HepG2 (cell line): ENCODE measurements around the gene ACSS2. TPM values are rescaled to one million over a fixed set of nuclear protein-coding genes. Genes with fewer than 3 reads are reported as not detected.

Source experiments
- ATAC-seq: fragments of 200-7000 bp; cut with Tn5 transposase; 3 replicates; pipeline ENCODE4 v1.9.1; 2020; ENCODE audit warnings: mild to moderate bottlenecking, moderate library complexity
- BruUV-seq: library from RNA; stranded (reverse); fragments of 400-500 nt; replicated peaks from 2 replicates; lab custom pipeline; 2021; lab: Mats Ljungman, UMichigan
- CTCF ChIA-PET: fragments of 300-600 bp; formaldehyde crosslinking; extraction: SDS; loops from one replicate; lab custom pipeline; 2021; ENCODE audit warnings: low total read pairs, inconsistent platforms, low intra/inter-chr PET ratio; lab: Yijun Ruan, JAX
- POLR2A ChIA-PET: fragments of 350-600 bp; sonication (Branson Sonifier 250); formaldehyde crosslinking; loops from one replicate; lab custom pipeline; 2020; ENCODE audit warnings: antibody characterized with exemption, inconsistent platforms; lab: Yijun Ruan, JAX
- DNase-seq: peaks from one replicate; pipeline ENCODE4 v3.0.0-alpha.2; 2015; ENCODE audit warnings: low spot score
- FAIRE-seq: peaks from 3 replicates; lab custom pipeline; 2011; peaks lifted over from hg19 to GRCh38; lab: Jason Lieb, UNC
- H2AFZ ChIP-seq: one replicate; pipeline ENCODE4 v1.6.1; 2011; ENCODE audit warnings: low read length, inconsistent platforms
- H3K27ac ChIP-seq: fragments of 300-600 bp; 3 replicates; pipeline ENCODE4 v1.8.0; 2011; ENCODE audit warnings: mixed run types, mild to moderate bottlenecking, mixed read lengths, low read length, inconsistent platforms; ENCODE audit not compliant: insufficient read depth; ENCODE audit errors: extremely low read length
- H3K27me3 ChIP-seq, 2 experiments: fragments of 200-600 bp in 1 of 2; 2 replicates in 1 of 2; 3 replicates in 1 of 2; pipeline versions ENCODE4 v1.6.0 to v1.8.0; 2011; ENCODE audit warnings: low read length in 2 of 2, mild to moderate bottlenecking in 2 of 2, moderate library complexity in 2 of 2, inconsistent platforms in 1 of 2; ENCODE audit not compliant: insufficient read depth in 2 of 2, control insufficient read depth in 1 of 2
- H3K36me3 ChIP-seq, 2 experiments: fragments of 200-600 bp in 1 of 2; replicated peaks in 1 of 2; 2 replicates in 1 of 2; 3 replicates in 1 of 2; pipeline versions ENCODE4 v1.5.1 to v1.8.0; 2011; ENCODE audit warnings: low read length in 2 of 2, inconsistent platforms in 1 of 2; ENCODE audit not compliant: insufficient read depth in 2 of 2, control insufficient read depth in 1 of 2
- H3K4me1 ChIP-seq: 2 replicates; pipeline ENCODE4 v1.5.1; 2012; ENCODE audit warnings: low read length, inconsistent platforms; ENCODE audit not compliant: insufficient read depth
- H3K4me2 ChIP-seq: 2 replicates; pipeline ENCODE4 v1.6.0; 2011; ENCODE audit warnings: low read depth, low read length, inconsistent platforms
- H3K4me3 ChIP-seq, 3 experiments: fragments of 200-600 bp in 1 of 3; sonication (generic), shearing (Covaris generic) in 1 of 3; replicated peaks in 1 of 3; 2 replicates each; pipeline ENCODE4 v1.5.1; 2011 to 2016; ENCODE audit warnings: low read length in 3 of 3, inconsistent platforms in 2 of 3, low read depth in 2 of 3, mild to moderate bottlenecking in 2 of 3, control low read depth in 1 of 3, mixed read lengths in 1 of 3; ENCODE audit not compliant: insufficient read depth in 1 of 3
- H3K79me2 ChIP-seq: one replicate; pipeline ENCODE4 v1.6.1; 2011; ENCODE audit warnings: low read length, inconsistent platforms; ENCODE audit not compliant: insufficient read depth
- H3K9ac ChIP-seq: 2 replicates; pipeline ENCODE4 v1.6.0; 2011; ENCODE audit warnings: mild to moderate bottlenecking, low read depth, low read length, inconsistent platforms; ENCODE audit not compliant: insufficient read depth
- H3K9me3 ChIP-seq: 2 replicates; pipeline ENCODE4 v1.5.1; 2012; ENCODE audit warnings: mild to moderate bottlenecking, low read length
- H4K20me1 ChIP-seq: 2 replicates; pipeline ENCODE4 v1.6.0; 2011; ENCODE audit warnings: inconsistent platforms, mild to moderate bottlenecking, low read length, moderate library complexity; ENCODE audit not compliant: insufficient read depth
- GLMP ChIP-seq: sonication (generic); formaldehyde crosslinking; IDR thresholded peaks from 2 replicates; pipeline ENCODE4 v1.9.0; 2021; ENCODE audit warnings: missing genetic modification reagents, mild to moderate bottlenecking, borderline replicate concordance
- HCFC1 ChIP-seq: fragments of 150-350 bp; IDR thresholded peaks from 2 replicates; pipeline ENCODE4 v1.6.1; 2014; ENCODE audit warnings: low read depth, low read length
- MIER3 ChIP-seq: IDR thresholded peaks from 2 replicates; pipeline ENCODE4 v1.6.1; 2016; ENCODE audit warnings: missing compliant biosample characterization, borderline replicate concordance
- PRMT3 ChIP-seq: sonication (generic); formaldehyde crosslinking; IDR thresholded peaks from 2 replicates; pipeline ENCODE4 v1.8.1; 2022; ENCODE audit warnings: low read depth, mild to moderate bottlenecking, moderate library complexity, missing genetic modification reagents, borderline replicate concordance
- ZFP36 ChIP-seq: fragments of 150-350 bp; IDR thresholded peaks from 2 replicates; pipeline ENCODE4 v1.6.1; 2018; ENCODE audit warnings: borderline replicate concordance, low read length, low read depth; ENCODE audit not compliant: partially characterized antibody
- ZNF17 ChIP-seq: sonication (generic); formaldehyde crosslinking; IDR thresholded peaks from 2 replicates; pipeline ENCODE4 v1.5.0; 2020; ENCODE audit warnings: mild to moderate bottlenecking, missing genetic modification reagents
- ZNF562 ChIP-seq: sonication (generic); formaldehyde crosslinking; IDR thresholded peaks from 2 replicates; pipeline ENCODE4 v1.8.0; 2022; ENCODE audit warnings: missing genetic modification reagents, borderline replicate concordance
- ZNF660 ChIP-seq: sonication (generic); formaldehyde crosslinking; IDR thresholded peaks from 2 replicates; pipeline ENCODE4 v1.5.1; 2020; ENCODE audit warnings: mild to moderate bottlenecking, low read depth, missing genetic modification reagents, borderline replicate concordance
- ZNF788 ChIP-seq: sonication (generic); formaldehyde crosslinking; IDR thresholded peaks from 2 replicates; pipeline ENCODE4 v1.5.0; 2020; ENCODE audit warnings: mild to moderate bottlenecking, missing genetic modification reagents, borderline replicate concordance
- ZSCAN22 ChIP-seq: sonication (generic); formaldehyde crosslinking; IDR thresholded peaks from 2 replicates; pipeline ENCODE4 v1.4.0; 2020; ENCODE audit warnings: mild to moderate bottlenecking, missing genetic modification reagents
- WGBS: methylation state at CpG from one replicate; pipeline ENCODE4 v1.1.6; 2017; ENCODE audit warnings: low lambda C conversion rate; 5-methylcytosine and 5-hydroxymethylcytosine counted together
- in situ Hi-C: cut with HindIII; loops from 2 replicates; pipeline ENCODE4 v1.10.0; 2017; ENCODE audit warnings: low pct_unique_long_range_greater_than_20kb; ENCODE audit not compliant: extremely low pct_ligation_motif_present
- intact Hi-C: fragments of 100-400 bp; cut with micrococcal nuclease; formaldehyde crosslinking; loops from one replicate; pipeline ENCODE4 v1.10.0; 2022; ENCODE audit not compliant: unreplicated experiment
- polyA plus RNA-seq, 8 experiments: library from polyadenylated mRNA; depleted of rRNA in 3 of 8; stranded (reverse) in 7 of 8; unstranded in 1 of 8; fragments of >200 nt; fragmentation: Illumina TruSeq in 4 of 8; extraction: Trizol in 4 of 8; gene quantifications; 2 replicates each; pipeline versions ENCODE4 v1.2.1 to v1.2.3, GENCODE V29; 2011 to 2016; ENCODE audit warnings: low read depth in 4 of 8, missing spikeins in 1 of 8, mixed read lengths in 1 of 8; ENCODE audit not compliant: insufficient read depth in 1 of 8
- total RNA-seq, 5 experiments: library from RNA; depleted of rRNA; stranded (reverse); fragments of >200 nt; fragmentation: Illumina TruSeq; extraction: Trizol; gene quantifications; 2 replicates each; pipeline ENCODE4 v1.2.3, GENCODE V29; 2016; ENCODE audit warnings: low read depth in 1 of 5

ACSS2 gene
- total and polyA plus RNA-seq, 2 of the 13 experiments (the other 11 are each of a cell fraction or from before 2014, with no cell fraction given), result 72.8 to 89.7 TPM

GRCh38 chr20:34942301-34942700 is 65.9 kb downstream of the ACSS2 start:
- Histone ChIP-seq H2AFZ (no peak overlapping the region), H4K20me1 (no peaks in the 10 kb centered on the region), H3K79me2 (no peaks in the 10 kb centered on the region), H3K4me2 (no peak overlapping the region)
- TF ChIP-seq PRMT3 (0 out of 2 replicates have a peak, but pooled peaks have one; percentile 41), ZNF562 (CRISPR knock-in tag) (no peak)
- TF ChIP-seq, all 625 proteins: peak for 1
- H3K9me3 ChIP-seq, result no peaks in the 10 kb centered on the region
- H3K4me3 ChIP-seq, result no peak overlapping the region
- no peak overlapping the region for H3K27ac ChIP-seq
- peaks cover 23 to 69% of the 10 kb centered on the region in 2 experiments for H3K36me3 ChIP-seq
- ChIA-PET CTCF (no interaction called here), POLR2A (interaction anchor here (2.6 kb wide), 1 partner anchor 13 kb away, joined by 7 read pairs; the partner anchor contains the start of genes GSS and MYH7B)
- BruUV-seq, result no TSS peak
- ATAC-seq (no peak), FAIRE-seq (no peak), DNase-seq (no peak)
- H3K9ac ChIP-seq, result no peak overlapping the region
- intact Hi-C loops (no loop called here), in situ Hi-C loops (no loop called here)
- H3K27me3 ChIP-seq, result no peaks in the 10 kb centered on the region
- H3K4me1 ChIP-seq, result peaks cover 9% of the 10 kb centered on the region; the same call in 1 of the 2 replicates
- WGBS, result 93% methylated on average over 8 of the region's 9 CpGs

GRCh38 chr20:34943808-34944567 is 67.6 kb downstream of the ACSS2 start:
- WGBS, result 93% methylated on average over 2 of the region's 2 CpGs
- no peak overlapping the region for H3K4me2 ChIP-seq
- TF ChIP-seq MIER3 (no peak), GLMP (CRISPR knock-in tag) (no peak), ZFP36 (no peak), ZNF788 (CRISPR knock-in tag) (no peak), ZSCAN22 (CRISPR knock-in tag) (no peak), ZNF660 (CRISPR knock-in tag) (no peak), HCFC1 (no peak), ZNF17 (no peak)
- in situ Hi-C loops, result no loop called here
- no peaks in the 10 kb centered on the region for H4K20me1 ChIP-seq
- H3K27ac ChIP-seq, result no peak overlapping the region
- H3K27me3 ChIP-seq, result no peaks in the 10 kb centered on the region
- no TSS peak for BruUV-seq
- ChIA-PET CTCF (no interaction called here), POLR2A (interaction anchor here (1.1 to 2.6 kb wide), 2 partner anchors 12 to 340 kb away, joined by 3 to 7 read pairs; partner anchors contain the start of genes EIF6, GSS and MYH7B)
- H3K9ac ChIP-seq, result no peak overlapping the region
- ATAC-seq (no peak), FAIRE-seq (no peak), DNase-seq (no peak)
- H3K9me3 ChIP-seq, result no peaks in the 10 kb centered on the region
- H2AFZ ChIP-seq, result no peak overlapping the region
- H3K4me1 ChIP-seq, result peaks cover 11% of the 10 kb centered on the region
- intact Hi-C loops, result no loop called here
- H3K36me3 ChIP-seq, result peaks cover 19 to 64% of the 10 kb centered on the region in 2 experiments
- no peak overlapping the region for H3K4me3 ChIP-seq
- H3K79me2 ChIP-seq, result no peaks in the 10 kb centered on the region
